Measurements from ENCODE around the gene RGS6.

The RGS6 gene

GRCh38 chr14:72061718-72062117 is 129.5 kb downstream of the RGS6 start:
- no peak overlapping the region for H3K4me2 ChIP-seq
- no peak overlapping the region for H3K9ac ChIP-seq
- TF ChIP-seq Cebpa-rat (IDR thresholded peaks at IDR 0.05): no peak
- no peaks in the 10 kb centered on the region for H4K20me1 ChIP-seq
- no peaks in the 10 kb centered on the region for H3K36me3 ChIP-seq
- H3K9me3 ChIP-seq: no peaks in the 10 kb centered on the region
- H3K4me3 ChIP-seq: no peak overlapping the region
- H3K27ac ChIP-seq: no peak overlapping the region
- H3K27me3 ChIP-seq: no peaks in the 10 kb centered on the region
- peaks cover 10% of the 10 kb centered on the region; the same call in 1 of the 2 replicates for H3K4me1 ChIP-seq

GRCh38 chr14:72063761-72064282 is 131.6 kb downstream of the RGS6 start:
- no peak overlapping the region for H3K9ac ChIP-seq
- no peak for TF ChIP-seq Cebpa-rat (IDR thresholded peaks at IDR 0.05)
- no peaks in the 10 kb centered on the region for H3K27me3 ChIP-seq
- no peak overlapping the region for H3K4me2 ChIP-seq
- H4K20me1 ChIP-seq: no peaks in the 10 kb centered on the region
- no peaks in the 10 kb centered on the region for H3K36me3 ChIP-seq
- no peak overlapping the region for H3K4me3 ChIP-seq
- no peaks in the 10 kb centered on the region for H3K9me3 ChIP-seq
- H3K27ac ChIP-seq: no peak overlapping the region
- peaks cover 8% of the 10 kb centered on the region; the same call in 1 of the 2 replicates for H3K4me1 ChIP-seq

GRCh38 chr14:72064501-72064900 is 132.3 kb downstream of the RGS6 start:
- TF ChIP-seq Cebpa-rat (IDR thresholded peaks at IDR 0.05): no peak
- no peak overlapping the region for H3K9ac ChIP-seq
- H3K4me1 ChIP-seq: 0 out of 2 replicates have a peak, but pooled peaks cover 5% of the 10 kb centered on the region
- H3K27me3 ChIP-seq: no peaks in the 10 kb centered on the region
- H4K20me1 ChIP-seq: no peaks in the 10 kb centered on the region
- H3K27ac ChIP-seq: no peak overlapping the region
- H3K9me3 ChIP-seq: no peaks in the 10 kb centered on the region
- H3K4me2 ChIP-seq: no peak overlapping the region
- no peak overlapping the region for H3K4me3 ChIP-seq
- H3K36me3 ChIP-seq: no peaks in the 10 kb centered on the region

GRCh38 chr14:72070458-72070857 is 138.2 kb downstream of the RGS6 start:
- Histone ChIP-seq H3K9ac (no peak overlapping the region), H3K36me3 (no peaks in the 10 kb centered on the region), H3K9me3 (no peaks in the 10 kb centered on the region), H4K20me1 (no peaks in the 10 kb centered on the region), H3K4me1 (0 out of 2 replicates have a peak, but pooled peaks cover 5% of the 10 kb centered on the region), H3K4me3 (no peak overlapping the region), H3K4me2 (no peak overlapping the region), H3K27me3 (no peaks in the 10 kb centered on the region), H3K27ac (no peak overlapping the region)
- TF ChIP-seq Cebpa-rat (IDR thresholded peaks at IDR 0.05): no peak

GRCh38 chr14:72075649-72076334 is 143.6 kb downstream of the RGS6 start:
- no peak overlapping the region for H3K9ac ChIP-seq
- no peak for TF ChIP-seq Cebpa-rat (IDR thresholded peaks at IDR 0.05)
- no peaks in the 10 kb centered on the region for H4K20me1 ChIP-seq
- no peak overlapping the region for H3K4me3 ChIP-seq
- no peaks in the 10 kb centered on the region for H3K9me3 ChIP-seq
- no peak overlapping the region for H3K27ac ChIP-seq
- H3K27me3 ChIP-seq: no peaks in the 10 kb centered on the region
- no peaks in the 10 kb centered on the region for H3K36me3 ChIP-seq
- no peak overlapping the region for H3K4me2 ChIP-seq
- H3K4me1 ChIP-seq: no peaks in the 10 kb centered on the region

GRCh38 chr14:72081137-72081536 is 148.9 kb downstream of the RGS6 start:
- no peak for TF ChIP-seq Cebpa-rat (IDR thresholded peaks at IDR 0.05)

GRCh38 chr14:72084935-72085334 is 152.7 kb downstream of the RGS6 start:
- TF ChIP-seq Cebpa-rat (IDR thresholded peaks at IDR 0.05): no peak
- H3K4me2 ChIP-seq: no peak overlapping the region
- no peaks in the 10 kb centered on the region for H3K27me3 ChIP-seq
- H3K27ac ChIP-seq: no peak overlapping the region
- H3K4me1 ChIP-seq: no peaks in the 10 kb centered on the region
- no peaks in the 10 kb centered on the region for H3K9me3 ChIP-seq
- no peaks in the 10 kb centered on the region for H4K20me1 ChIP-seq
- no peak overlapping the region for H3K9ac ChIP-seq
- H3K36me3 ChIP-seq: no peaks in the 10 kb centered on the region
- no peak overlapping the region for H3K4me3 ChIP-seq

More at GRCh38 chr14:72081137-72081536, 148.9 kb downstream of the RGS6 start:
- Histone ChIP-seq H3K4me2 (no peak overlapping the region), H3K4me1 (no peaks in the 10 kb centered on the region), H3K27ac (no peak overlapping the region), H3K4me3 (no peak overlapping the region), H3K36me3 (no peaks in the 10 kb centered on the region), H3K9ac (no peak overlapping the region), H4K20me1 (no peaks in the 10 kb centered on the region), H3K9me3 (no peaks in the 10 kb centered on the region), H3K27me3 (no peaks in the 10 kb centered on the region)

- no peaks in the 10 kb centered on the region for H3K36me3 ChIP-seq
- H3K9ac ChIP-seq: no peak overlapping the region
- no peaks in the 10 kb centered on the region for H4K20me1 ChIP-seq
- no peaks in the 10 kb centered on the region for H3K4me1 ChIP-seq
- no peak overlapping the region for H3K4me2 ChIP-seq
- TF ChIP-seq Cebpa-rat (IDR thresholded peaks at IDR 0.05): no peak
- H3K9me3 ChIP-seq: no peaks in the 10 kb centered on the region
- H3K27ac ChIP-seq: no peak overlapping the region
- H3K27me3 ChIP-seq: no peaks in the 10 kb centered on the region
- no peak overlapping the region for H3K4me3 ChIP-seq
Observed at GRCh38 chr14:72089625-72090024, 157.4 kb downstream of the RGS6 start.

GRCh38 chr14:72094844-72095582 is 162.8 kb downstream of the RGS6 start:
- Histone ChIP-seq H3K27me3 (no peaks in the 10 kb centered on the region), H3K9me3 (no peaks in the 10 kb centered on the region), H3K36me3 (no peaks in the 10 kb centered on the region), H3K4me2 (no peak overlapping the region), H3K4me1 (peaks cover 9% of the 10 kb centered on the region), H3K4me3 (no peak overlapping the region), H4K20me1 (no peaks in the 10 kb centered on the region), H3K27ac (no peak overlapping the region), H3K9ac (no peak overlapping the region)
- no peak for TF ChIP-seq Cebpa-rat (IDR thresholded peaks at IDR 0.05)

- TF ChIP-seq Cebpa-rat (IDR thresholded peaks at IDR 0.05): no peak
- Histone ChIP-seq H3K9ac (no peak overlapping the region), H3K27me3 (no peaks in the 10 kb centered on the region), H3K4me2 (peak overlapping the region; percentile 36), H4K20me1 (no peaks in the 10 kb centered on the region), H3K4me3 (no peak overlapping the region), H3K4me1 (peaks cover 9% of the 10 kb centered on the region), H3K27ac (no peak overlapping the region), H3K9me3 (no peaks in the 10 kb centered on the region), H3K36me3 (no peaks in the 10 kb centered on the region)
Observed at GRCh38 chr14:72097173-72097783, 165.0 kb downstream of the RGS6 start.
